Pons (tissue), 1 donor: ENCODE results near the gene GAP43.
"Not testable (repeated sequence)": the region's sequence is repeated elsewhere in the genome, so short reads cannot be mapped to it uniquely, and the experiment has no call there.

Experiments used
- DNase-seq: peaks from one replicate; pipeline ENCODE4 v3.0.0-alpha.2; 2016; ENCODE audit warnings: low spot score

The GAP43 gene

DNA sequence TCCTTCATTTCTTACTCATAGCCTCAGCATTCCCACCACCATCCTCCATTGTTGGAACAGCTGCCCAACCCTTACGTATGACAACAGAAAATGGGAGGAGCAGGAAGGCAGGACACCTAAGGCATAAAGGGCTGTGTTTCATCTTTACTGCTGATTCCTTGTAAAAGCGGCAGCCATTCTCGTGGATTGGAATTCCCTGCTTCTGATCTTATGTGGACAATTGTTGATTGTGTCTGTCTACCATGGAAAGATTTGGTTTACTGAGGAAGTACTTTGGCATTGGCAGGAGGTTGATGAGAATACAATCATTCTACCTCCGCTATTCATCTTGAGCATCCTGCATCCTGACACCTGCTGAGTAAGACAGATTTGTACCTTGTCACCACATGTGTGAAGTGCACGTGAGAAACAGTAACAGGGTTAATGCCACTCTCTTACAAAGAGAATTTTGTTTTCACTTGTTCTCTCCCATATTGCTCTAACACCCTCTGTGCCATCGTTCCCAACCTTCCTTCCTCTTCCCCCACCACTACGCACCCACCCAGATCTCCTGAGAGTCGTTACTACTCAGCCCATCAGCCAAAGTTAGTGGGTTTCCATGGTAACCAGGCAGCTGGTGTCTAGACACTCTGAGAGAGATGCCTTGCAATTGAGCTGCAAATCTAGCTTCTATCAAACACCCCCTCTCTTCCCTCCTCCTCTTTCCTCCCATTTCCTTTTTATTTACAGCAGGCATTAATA, 75.7 kb downstream of the GAP43 start:
- DNase-seq, result no peak

DNA sequence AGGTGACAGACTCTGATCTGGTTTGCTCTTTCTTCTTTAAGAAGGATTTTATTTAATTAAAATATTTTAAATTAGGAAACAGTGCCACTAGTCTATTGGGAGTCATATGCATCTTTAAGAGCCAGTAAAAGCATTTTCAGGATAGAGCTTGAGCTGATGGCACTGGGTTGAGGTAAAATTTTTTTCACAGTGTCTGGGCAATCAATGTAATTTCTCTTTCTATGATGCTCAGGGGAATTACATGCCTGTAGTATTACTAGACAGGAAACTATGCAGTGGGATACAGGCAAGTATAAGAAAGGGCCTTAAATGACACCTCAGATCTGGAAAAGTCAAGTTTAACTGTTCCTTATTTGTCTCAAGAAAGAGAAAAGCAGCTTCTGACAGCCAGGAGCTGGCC, 76.4 kb downstream of the GAP43 start:
- DNase-seq, result no peak

DNA sequence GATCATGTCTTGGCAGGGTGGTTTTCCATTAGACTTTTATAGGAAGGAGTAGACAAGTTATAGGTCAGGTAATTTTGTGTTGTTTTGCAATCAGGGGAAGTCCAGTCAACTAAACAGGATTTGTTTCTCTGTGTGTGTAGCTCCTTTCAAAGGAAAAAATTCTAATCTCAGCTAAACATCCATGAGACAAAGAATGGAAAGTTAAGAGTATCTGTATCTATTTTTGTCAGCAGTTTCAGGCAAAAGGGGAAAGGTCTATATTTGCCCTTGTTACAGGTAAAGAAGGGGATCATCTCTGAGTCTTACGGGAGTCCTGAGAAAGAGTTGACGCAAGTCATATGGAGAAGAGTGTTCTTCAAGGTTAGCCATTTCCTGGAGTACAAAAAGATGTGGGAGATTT, 79.3 kb downstream of the GAP43 start:
- no peak for DNase-seq

DNA sequence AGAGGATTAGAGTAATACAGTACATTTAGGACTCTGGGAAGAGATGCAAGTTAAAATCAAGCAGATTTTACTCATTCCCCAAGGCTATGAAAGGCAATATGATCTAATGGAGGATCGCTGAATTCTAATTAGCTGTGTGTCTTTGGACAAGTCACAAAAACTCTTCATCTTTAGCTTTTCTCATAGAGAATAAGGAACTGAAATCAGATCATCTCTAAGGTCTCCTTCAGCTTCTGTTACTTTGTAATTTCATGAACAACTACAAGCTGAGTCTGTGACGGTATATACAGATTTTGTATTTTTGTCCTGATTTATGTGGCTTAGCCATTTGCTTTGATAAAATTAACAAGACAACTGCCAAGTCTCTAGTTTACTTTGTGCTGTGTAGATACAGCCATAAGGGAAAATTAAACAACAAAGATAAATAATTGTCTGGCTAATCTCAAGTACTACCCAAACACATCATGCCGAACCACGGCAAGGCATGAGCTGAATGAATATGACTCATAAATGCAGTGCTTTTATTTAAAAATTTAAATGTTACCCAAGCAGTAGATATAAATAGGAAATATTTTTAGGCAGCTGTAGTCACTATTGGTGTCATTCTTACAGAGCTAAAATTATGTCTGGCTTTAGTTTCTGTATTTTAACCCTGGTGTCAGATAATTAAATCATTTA, 81.5 kb downstream of the GAP43 start:
- DNase-seq, result no peak

DNA sequence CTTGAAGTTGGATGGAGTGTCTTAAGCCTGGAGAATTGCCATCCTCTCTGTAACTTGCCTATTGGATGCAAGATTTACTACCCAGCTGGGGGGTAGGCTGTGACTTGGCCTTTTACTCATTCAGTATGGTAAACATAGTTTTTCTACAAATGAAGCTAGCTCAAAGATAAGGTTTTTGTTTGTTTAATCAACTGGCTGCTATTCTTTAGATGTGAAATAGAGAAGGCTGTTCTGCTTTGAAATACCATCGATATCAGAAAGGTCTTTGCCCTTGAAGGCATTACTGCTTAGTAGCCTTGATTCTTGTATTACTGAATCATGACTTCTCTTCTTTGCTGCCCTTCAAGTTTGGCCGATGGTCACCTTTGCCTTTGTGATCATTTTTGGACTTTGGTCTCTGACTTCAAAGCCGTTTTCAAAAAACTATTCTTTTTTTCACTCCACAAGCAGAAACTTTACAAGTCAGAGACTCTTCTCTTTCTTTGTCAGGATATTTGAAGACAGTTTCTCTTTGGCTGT, 83.1 kb downstream of the GAP43 start:
- no peak for DNase-seq

DNA sequence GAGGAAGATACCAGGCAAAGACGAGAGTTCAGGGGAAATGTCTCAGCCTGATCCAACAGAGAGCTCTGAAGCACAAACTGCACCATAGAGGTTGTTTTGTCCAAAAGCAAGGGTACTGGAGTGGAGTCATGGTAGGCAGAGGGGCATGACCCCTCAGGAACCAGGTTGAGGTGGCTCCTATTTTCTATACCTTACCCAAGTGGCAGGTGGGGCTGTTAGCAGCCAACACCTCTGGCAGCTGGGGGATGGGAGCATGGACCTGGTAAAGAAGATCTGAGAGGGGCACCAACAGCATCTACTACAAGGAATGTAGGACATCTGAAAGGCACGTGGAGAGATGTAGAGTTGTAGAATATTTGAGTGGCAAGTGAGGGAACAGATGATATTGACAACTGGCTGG, 85.2 kb downstream of the GAP43 start:
- no peak for DNase-seq

DNA sequence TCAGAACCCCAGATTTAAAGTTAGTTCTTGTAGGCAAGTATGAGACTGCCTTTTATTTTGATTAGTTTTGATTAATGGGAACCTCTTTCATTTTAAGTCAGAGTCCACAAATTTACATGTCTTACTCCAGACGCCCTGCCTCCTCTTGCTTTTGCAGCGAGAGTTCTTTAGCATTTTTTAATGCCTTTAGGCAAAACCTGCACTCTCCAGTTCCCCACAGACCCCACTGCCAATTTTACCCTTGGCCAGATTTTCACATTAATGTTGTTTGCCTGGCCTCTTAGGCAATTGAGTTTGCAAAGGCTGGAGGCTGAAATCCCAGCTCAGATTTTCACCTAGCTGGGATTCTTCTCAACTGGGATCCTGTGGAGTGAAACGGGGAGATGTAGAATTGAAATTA, 85.8 kb downstream of the GAP43 start:
- no peak for DNase-seq

DNA sequence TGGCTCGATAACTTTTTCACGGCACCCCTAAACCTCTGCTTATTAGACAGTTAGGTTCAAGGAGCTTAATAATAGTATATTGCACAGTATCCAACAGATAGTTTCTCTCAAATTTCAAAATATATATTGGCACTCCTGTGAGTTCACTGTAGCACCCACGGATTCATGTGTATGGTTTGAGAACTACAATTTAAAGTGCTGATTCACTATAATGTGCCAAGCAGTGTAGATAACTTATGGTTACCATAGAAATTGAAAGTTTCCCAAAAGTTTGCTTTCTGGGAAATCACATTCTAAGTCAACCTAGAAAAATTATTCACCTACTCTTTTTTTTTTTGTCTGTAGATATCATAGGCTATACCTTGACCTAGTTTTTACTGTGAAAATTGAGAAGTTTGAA, 86.6 kb downstream of the GAP43 start:
- DNase-seq, result no peak

DNA sequence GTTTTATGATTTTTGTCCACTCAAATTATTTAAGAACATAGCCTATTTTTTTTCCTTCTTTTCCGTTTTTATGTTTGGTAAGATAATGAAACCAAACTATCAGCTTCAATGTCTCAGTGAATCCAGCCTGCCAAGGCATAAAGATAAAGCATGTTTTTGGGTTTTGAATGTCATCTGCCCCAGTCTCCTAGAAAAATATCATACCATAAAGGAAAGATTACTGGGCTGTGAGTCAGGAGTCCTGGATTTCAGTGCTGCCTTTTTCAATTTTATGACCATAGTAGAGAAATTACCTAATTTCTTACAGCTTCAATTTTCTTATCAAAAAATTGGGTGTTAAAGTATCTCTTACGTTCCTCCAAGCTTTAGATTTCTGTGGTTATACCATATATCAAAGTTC, 87.5 kb downstream of the GAP43 start:
- no peak for DNase-seq

DNA sequence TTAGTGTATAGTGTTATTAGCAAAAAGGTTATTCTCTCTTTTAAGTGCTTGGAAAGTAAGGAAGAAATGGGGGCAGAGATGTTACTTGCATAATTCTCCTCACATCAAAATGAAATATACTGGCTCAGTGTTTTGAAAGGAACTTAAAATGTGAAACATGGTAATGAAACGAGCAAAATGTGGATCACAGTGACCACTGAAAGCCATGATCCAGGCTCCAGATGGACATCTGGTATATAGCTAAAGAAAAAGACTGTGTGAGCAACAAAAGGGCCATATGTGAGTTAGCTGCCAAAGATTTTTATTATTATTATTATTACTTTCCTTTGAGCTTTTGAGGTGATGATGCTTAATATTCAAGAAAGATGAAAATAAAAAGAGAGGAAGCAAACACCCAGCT, 89.6 kb downstream of the GAP43 start:
- no peak for DNase-seq

DNA sequence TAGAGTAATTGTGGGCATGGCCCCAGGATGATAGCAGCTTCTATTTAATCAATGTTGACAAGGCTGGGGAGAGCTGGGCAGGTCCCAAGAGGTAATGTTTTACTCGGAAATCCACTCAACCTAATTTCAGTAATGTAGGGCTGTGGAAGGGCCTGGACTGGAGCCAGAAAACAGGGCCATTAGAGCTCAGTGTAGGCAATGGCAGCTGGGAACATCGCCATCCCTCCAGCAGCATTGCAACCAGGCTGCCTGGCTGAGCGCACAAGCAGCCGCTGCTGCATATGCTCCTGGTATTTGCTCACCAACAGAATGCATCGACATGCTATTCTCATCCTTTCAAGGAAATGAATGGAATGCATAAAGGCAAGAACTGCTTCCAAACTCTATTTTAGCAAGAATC, 90.0 kb downstream of the GAP43 start:
- DNase-seq, result peak; percentile 31

DNA sequence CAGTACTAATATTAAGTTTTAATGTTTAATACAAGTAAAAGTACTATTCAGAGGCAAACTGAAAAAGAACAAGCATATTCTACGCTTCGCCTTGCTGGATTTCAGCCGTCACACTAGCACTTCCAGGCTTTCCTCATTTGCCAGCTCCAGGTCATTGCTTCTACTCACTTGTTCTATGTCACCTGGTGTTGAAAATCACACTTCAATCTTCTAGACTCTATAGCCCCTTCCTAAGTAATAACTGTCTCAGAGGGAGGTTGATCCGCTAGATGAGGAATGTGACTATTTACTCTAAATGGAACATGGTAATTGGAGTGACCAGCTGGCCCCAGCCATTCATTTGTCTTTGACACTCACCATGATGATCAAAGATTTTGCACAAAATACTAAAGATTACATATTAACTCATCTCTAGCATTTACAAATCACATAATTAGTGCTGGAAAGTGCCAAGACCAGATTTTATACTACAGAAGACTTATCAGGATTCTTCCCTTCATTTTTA, 92.0 kb downstream of the GAP43 start:
- no peak for DNase-seq

DNA sequence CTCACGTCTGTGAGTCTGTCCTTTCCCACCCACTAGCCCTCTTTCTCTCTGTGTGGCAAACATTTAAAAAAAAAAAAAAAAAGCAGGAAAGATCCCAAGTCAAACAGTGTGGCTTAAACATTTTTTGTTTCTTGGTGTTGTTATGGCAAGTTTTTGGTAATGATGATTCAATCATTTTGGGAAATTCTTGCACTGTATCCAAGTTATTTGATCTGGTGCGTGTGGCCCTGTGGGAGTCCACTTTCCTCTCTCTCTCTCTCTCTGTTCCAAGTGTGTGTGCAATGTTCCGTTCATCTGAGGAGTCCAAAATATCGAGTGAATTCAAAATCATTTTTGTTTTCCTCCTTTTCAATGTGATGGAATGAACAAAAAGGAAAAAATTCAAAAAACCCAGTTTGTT, 97.7 kb downstream of the GAP43 start:
- no peak for DNase-seq

DNA sequence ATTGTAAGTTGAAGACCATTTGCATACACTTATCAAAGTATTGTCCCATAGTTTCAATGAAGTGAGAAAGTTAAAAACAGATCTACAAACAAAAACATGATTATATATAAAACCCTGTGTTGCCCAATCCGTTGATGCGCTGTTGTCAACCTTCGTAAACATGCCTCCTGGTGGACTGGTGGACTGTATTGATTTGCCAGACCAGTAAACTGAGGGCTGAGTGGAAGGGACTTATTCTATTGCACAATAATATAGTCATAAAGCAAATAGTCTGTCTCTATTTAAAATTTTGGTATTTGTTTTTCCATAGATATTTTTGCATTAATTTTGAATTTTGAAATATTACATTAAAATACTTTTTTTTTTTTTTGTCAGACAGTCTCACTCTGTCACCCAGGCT, 102.5 kb downstream of the GAP43 start:
- no peak for DNase-seq

DNA sequence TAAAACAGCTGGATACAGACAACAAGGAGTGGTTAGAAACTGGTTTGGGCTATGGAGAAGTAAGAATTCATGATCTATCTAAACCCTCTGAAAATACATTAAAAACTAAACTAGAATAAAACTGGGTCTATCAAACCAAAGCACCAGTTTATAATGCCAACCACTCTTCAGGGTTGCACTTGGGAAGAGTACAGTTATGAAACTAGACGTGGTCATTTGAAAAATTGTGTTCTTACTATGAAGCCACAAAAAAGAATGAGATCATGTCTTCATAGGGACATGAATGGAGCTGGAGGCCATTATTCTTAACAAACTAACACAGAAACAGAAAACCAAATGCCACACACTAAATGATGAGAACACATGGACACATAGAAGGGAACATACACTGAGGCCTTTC, 103.8 kb downstream of the GAP43 start:
- no peak for DNase-seq

DNA sequence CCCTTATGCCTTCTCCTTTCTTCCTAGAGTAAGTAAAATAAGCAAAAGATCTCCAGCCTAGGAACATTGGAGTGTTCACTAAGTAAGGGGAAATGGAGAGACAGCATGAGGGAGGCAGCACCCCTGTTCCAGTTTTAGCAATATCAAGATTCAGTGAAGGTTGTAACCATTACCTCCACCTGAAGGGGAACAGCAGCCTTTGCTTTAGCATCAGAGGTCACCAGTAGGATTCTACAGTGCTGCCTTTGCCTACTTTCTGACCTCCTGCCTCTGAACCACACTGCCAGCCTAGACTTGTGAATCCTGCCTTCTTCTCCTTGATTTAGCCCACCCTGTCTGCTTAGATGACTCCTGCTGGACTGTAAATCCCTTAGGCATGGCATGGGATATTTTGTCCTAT, 104.7 kb downstream of the GAP43 start:
- no peak for DNase-seq

DNA sequence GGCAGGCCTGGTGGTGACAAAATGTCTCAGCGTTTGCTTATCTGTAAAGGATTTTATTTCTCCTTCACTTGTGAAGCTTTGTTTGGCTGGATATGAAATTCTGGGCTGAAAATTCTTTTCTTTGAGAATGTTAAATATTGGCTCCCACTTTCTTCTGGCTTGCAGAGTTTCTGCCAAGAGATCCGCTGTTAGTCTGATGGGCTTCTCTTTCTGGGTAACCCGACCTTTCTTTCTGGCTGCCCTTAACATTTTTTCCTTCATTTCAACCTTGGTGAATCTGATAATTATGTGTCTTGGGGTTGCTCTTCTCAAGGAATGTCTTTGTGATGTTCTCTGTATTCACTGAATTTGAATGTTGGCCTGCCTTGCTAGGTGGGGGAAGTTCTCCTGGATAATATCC, 113.0 kb downstream of the GAP43 start:
- not testable (repeated sequence) for DNase-seq

DNA sequence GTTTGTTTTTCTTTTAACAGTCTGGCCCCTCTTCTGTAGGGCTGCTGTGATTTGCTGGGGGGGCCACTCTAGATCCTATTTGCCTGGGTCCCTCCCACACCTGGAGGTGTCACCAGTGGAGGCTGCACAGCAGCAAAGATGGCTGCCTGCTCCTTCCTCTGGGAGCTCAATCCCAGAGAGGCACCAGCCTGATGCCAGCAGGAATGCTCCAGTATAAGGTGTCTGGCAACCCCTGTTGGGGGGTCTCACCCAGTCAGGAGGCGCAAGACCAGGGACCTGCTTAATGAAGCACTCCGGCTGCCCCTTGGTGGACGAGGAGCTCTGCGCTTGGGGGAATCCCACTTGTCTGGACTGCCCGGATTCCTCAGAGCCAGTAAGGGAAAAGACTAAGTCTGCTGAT, 118.3 kb downstream of the GAP43 start:
- DNase-seq, result no peak

DNA sequence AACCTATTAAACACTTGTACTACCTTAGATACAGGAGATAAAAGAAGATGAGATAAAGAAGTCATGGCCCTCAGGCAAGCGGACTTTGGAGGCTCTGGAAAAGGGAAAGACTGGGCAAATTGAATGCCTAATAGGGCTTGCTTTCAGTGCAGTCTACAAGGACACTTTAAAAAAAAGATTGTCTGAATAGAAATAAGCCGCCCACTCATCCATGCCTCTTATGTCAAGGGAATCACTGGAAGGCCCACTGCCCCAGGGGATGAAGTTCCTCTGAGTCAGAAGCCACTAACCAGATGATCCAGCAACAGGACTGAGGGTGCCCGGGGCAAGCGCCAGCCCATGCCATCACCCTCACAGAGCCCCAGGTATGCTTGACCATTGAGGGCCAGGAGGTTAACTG, 121.2 kb downstream of the GAP43 start:
- DNase-seq, result not testable (repeated sequence)

DNA sequence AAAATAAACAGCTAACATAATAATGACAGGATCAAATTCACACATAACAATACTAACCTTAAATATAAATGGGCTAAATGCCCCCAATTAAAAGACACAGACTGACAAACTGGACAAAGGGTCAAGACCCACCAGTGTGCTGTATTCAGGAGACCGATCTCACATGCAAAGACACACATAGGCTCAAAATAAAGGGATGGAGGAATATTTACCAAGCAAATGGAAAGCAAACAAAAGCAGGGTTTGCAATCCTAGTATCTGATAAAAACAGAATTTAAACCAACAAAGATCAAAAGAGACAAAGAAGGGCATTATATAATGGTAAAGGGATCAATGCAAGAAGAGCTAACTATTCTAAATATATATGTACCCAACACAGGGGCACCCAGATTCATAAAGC, 129.7 kb downstream of the GAP43 start:
- not testable (repeated sequence) for DNase-seq

DNA sequence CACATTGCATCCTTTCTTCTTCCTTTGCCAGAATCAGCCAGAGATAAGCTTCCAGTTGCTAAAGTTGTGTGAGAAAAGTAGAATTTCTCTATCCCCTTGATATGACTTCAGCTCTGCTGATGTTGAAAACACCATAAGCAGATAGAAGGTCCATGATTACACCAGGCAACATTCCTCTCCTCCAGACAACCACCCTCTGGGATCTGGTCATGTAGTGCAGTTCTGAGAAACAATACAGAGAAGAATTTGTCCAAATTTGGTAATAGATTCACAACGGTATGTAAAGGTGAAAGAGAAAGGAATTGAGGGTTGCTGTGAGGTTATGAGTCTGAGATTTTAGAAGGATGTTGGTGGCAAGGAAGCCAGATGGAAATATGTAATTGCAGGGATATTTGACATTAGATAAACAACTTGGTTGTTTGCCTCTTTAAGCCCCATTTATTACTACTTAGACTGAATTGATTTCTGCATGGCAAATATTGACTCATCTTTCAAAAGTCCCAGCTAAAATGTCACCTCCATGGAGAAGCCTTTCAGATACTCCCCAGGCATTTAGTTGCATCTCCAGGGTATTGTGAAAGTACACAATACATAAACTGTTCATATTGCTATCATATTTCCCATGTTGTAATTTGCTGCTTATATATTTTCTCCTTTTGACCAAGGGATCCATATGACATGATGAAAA, 134.9 kb downstream of the GAP43 start:
- no peak for DNase-seq

DNA sequence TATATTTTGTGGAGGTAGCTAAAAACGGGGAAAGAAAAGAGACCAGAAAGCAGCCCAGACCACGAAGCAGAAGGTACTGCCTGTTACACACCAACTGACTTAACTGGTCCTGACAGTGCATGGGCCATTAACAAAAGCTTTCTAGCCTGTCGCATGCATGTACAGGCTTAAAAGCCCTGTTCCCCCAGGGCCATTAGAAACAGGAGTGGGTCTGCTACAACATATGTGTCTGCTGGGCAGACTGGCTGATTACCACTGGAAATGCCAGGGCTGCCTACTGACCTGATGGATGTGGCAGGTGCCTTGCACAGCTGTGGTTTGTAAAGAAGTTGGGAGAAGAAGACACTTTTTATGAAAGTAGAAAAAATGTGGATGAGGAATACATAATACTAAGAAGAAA, 137.4 kb downstream of the GAP43 start:
- DNase-seq, result no peak

DNA sequence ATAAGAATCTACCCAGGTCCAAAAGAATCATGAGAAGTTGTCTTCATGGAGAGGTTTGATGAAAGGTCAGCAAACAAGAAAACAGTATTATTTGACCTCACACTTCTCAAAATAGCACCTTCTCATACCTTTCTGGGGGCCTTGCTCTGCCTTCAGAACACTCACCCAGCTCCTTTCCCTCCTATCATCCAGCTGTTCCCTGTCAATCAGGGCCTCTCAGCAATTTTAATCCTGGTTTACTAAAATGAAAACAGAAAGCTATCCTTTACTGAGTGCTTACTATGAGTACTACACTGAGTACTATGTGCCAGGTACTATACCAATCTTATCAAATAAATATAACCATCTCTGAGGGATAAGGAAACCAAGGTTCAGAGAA, 138.6 kb downstream of the GAP43 start:
- DNase-seq, result no peak
